HG03378 (cell line): Measurements from ENCODE around the gene CDX2.

Source experiments
- ATAC-seq: cut with Tn5 transposase; IDR thresholded peaks from one replicate; pipeline ENCODE4 v1.9.1; 2021; ENCODE audit warnings: mild to moderate bottlenecking, moderate library complexity; ENCODE audit not compliant: unreplicated experiment

The CDX2 gene

DNA sequence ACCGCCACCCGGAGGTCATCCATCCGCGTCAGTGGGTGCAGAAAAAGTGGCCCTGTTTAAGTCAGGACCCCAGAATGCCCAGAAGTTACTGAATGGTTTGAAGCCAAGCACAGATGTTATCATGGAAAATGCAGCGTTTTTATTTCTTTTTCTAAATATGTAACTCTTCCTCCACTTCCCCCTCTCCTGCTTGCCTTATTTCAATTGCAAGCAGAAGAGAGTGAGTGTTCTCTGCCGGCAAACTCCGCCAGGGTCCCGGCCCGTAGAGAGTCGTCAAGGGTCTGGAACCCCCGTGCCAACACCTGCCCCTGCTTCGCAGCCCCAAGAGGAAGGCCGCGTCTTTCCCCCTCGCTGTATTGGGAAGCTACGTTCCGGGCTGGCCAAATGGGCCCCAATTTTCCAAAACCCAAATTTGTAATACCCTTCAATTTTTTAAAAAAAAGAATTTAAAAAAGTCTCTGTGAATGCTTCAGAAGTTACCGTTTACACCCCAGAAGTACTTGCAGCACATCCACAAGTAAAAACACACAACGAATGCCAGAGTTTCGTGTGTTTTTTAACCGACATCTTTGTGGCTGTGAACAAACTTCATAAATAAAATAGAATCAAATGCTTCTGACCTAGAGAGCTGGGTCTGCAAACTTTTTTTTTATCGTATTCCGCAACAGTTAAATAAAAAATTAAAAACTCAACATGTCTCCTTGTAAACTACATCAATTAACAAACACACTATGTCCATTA is 50.0 kb downstream of the CDX2 start:
- ATAC-seq, result no peak

DNA sequence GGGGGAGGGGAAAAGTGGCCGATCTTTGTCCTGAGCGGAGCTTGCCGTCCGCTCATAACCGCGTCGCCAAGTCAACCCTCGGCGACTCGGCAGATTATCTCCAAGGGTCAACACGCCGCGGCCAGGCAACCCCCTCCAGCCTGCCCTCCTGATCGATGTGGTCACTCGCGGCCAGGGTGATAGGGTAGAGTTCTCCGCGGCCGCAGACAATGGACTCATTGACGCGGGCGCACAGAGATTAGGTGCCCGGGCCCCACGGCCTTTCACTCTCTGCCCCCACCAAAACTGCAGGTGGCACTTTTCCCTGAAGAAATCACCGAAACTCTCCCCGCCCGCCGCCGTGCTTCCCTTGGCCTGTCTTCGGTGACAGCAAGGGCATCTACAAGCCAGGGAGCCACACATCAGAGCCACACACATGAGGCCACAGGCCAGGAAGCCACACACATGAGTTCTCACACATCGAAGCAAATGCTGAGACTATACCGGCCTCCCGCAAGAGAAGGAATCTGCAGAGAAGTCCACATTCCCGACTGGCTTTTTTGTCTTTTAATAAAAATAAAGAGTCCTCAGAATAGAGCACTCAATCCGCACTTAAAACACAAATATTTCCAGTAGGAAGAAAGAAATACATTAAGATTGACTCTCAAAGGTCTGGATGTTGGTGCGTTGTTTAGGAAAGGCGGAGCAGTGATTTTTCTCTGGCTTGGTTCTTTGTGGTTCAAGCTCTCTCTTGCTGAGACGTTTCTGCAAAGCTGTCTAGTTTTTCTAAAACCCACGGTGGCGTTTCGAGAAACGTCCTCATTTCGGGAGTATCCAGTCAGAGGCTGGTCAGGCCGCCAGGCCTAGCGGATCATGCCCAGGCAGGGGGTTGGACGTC is 50.8 kb downstream of the CDX2 start:
- ATAC-seq, result no peak

DNA sequence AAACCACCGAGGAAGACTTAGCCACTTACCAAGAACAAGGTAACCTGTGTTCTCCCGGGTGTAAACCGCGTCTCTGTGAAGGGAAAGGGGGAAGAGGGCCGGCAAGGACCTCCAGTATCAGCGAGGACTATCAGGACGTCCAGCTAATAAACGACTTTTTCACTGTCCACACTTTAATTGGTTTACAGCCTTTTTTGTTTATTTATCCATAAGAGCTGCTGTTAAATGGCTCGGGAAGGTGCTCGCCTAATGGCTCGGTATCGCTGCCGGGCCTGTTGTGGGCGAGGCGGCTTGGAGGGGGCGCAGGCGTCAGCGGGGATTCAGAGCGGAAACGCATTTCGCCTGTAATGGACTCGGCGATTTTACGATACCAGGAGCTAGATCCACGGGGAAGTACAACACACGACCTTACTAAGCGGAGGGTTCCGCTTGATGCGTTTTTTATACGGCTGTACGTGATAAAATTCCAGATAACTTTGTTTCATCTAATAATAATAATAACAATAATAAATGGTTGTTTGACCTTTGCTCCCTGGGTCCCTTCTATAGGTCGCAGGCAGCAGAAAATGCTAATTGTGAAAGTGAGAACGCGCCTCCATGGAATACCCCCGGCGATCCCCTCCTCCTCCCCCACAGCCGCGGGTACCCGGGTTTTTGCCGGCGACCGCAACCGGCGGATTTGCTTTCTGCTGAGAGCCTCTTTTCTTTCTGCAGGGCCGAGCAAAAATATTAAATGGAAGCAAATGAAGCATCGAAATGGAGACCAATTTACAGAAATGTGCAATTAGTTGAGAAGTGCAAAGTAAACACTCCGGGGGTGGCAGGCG is 51.8 kb downstream of the CDX2 start:
- no peak for ATAC-seq

DNA sequence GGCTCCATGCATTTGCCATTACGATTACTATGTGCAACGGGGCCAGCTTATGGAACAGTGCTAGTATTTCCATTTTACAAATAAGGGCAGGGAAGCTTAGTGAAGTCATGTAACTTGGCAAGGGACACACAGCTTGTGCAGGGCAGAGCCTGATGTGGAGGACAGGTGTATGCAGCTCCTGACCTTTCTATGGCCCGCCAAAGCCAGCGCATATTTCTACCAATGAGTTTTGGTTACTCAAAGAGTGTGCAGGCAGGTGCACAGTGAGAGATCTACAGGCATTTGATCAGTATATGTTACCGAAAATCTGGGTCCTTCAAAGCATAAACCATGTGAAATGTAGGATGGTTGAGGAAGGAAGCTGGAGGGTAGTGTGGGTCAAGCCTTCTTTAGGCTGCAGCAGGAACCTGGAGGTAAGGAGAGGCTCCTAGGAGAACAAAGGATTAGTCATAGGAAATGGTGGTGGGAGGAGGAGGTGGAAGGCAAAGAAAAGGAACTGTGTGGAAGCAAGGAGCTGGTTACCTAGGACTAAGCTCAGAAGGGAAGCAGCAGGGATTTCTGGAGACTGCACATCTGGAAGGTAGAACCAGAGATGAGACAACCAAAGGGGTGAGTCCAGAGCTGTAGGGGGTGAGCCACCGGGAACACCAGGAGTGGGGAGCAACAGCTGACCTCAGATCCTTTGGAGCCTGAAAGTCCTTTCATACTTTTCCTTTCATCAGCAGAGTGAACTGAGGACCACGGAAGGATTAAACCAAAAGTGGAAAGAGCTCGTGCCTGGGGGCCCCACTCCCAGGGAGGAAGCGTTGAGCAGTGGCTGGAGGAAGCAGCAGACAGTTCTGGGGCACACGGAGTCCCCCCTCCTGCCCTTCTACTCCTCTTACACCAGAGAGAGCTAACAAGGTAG is 53.6 kb downstream of the CDX2 start:
- no peak for ATAC-seq

DNA sequence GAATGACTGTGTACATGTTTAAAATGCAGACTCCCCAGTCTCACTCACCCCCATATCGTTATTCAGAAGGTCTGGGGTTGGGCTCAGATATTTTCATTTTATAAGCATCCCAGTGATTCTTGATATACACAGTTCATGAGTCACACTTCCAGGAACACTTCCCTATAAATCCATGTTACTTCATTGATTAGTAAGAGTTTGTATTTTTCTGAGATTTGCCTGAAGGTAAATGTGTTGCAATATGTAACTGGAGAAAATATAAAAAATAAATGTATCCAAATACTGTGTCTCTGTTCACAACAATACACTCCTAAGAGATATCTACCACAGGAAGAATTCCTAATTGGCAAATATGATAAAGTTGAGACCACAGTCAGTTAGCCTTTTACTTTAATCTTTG is 56.0 kb downstream of the CDX2 start:
- ATAC-seq, result no peak

DNA sequence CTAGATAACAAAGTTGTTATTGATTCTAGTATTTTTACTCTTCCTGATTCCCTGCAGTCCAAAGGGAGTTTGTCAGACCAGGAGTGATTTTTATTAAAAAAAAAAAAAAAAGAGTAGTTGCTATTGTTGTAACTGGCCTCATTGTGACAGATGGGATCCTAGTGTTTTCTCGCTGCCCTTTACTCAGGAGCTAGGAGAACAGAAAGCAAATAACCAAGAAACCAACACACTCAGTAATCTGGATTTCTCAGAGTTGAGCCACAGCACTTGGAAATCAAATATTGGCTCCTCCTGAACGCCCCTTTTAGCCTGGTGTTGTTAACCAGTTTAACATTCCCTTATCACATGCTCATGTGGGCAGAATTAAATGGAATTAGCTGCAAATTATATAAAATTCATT is 57.6 kb downstream of the CDX2 start:
- ATAC-seq, result no peak
